Transverse colon (tissue), 4 donors: ENCODE data around the gene DNAH1.

Source experiments
- EP300 ChIP-seq: sonication (generic); formaldehyde crosslinking; IDR thresholded peaks from one replicate; pipeline ENCODE4 v1.6.1; 2017; ENCODE audit warnings: antibody characterized with exemption, low read depth
- POLR2A ChIP-seq: fragments of 450-650 bp; IDR thresholded peaks from one replicate; pipeline ENCODE4 v1.6.1; 2016; ENCODE audit warnings: antibody characterized with exemption, mild to moderate bottlenecking, moderate library complexity
- POLR2AphosphoS5 ChIP-seq, 3 donors: sonication (generic); formaldehyde crosslinking; IDR thresholded peaks; one replicate each; pipeline ENCODE4 v1.6.1; 2016; ENCODE audit warnings: antibody characterized with exemption in 3 of 3
- TF ChIP-seq, protein P1 (sequence below), 5 experiments: fragments of 200-600 bp in 3 of 5; fragments of 450-650 bp in 2 of 5; sonication (generic) in 3 of 5; IDR thresholded peaks; 1 replicate in 2 of 5; 2 replicates in 3 of 5; pipeline ENCODE4 v1.5.1; 2016 to 2017; ENCODE audit warnings: antibody characterized with exemption in 5 of 5, inconsistent platforms in 3 of 5, mild to moderate bottlenecking in 2 of 5, moderate library complexity in 1 of 5

DNA sequence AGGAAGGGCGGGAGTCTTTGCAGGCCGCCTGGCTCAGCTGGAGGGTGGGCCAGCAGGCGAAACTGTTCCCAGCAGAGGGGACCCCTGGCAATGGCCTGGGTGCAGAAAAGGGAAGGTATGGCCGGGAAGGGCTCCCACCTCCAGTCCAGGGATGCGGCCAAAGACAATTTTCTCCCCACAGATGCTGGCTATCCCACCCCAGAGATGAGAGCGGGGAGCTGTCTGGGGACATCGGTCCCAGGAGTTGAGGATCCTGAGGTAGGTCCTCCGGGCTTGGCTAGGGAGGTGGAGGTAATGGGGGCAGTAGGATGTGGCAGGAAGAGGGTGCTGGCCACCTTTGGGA is 127.1 kb downstream of the DNAH1 start:
- TF ChIP-seq EP300 (no peak), POLR2A (no peak), POLR2AphosphoS5 (IDR thresholded peaks at IDR 0.05) (no peak)
- TF ChIP-seq, protein P1, sequence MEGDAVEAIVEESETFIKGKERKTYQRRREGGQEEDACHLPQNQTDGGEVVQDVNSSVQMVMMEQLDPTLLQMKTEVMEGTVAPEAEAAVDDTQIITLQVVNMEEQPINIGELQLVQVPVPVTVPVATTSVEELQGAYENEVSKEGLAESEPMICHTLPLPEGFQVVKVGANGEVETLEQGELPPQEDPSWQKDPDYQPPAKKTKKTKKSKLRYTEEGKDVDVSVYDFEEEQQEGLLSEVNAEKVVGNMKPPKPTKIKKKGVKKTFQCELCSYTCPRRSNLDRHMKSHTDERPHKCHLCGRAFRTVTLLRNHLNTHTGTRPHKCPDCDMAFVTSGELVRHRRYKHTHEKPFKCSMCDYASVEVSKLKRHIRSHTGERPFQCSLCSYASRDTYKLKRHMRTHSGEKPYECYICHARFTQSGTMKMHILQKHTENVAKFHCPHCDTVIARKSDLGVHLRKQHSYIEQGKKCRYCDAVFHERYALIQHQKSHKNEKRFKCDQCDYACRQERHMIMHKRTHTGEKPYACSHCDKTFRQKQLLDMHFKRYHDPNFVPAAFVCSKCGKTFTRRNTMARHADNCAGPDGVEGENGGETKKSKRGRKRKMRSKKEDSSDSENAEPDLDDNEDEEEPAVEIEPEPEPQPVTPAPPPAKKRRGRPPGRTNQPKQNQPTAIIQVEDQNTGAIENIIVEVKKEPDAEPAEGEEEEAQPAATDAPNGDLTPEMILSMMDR (IDR thresholded peaks at IDR 0.05) = no peak
